ENCODE results near the gene TGFBR3. TPM values are rescaled to one million over a fixed set of nuclear protein-coding genes. Genes with fewer than 3 reads are reported as not detected.

The TGFBR3 gene
- total RNA-seq, 2 experiments from 2014 or later, result 4.5 to 4.9 TPM

DNA sequence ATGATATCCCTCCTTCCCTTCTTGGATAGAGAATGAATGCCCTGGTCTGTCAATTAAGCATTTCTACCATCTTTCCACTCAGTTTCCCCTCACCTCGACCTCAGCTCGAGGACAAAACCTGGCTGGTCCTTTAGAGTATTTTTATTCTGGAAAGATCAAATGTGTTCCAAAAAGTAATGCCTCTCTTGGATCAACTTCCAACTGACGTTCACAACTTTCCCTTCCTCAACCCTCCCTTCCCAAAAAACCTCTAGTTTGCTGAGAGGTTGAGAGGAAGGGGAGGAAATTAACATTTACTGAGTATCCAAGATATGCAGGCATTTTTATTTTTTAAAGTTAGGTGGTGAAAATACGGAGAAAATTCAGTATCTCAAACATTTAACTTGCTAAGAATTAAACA lies 182.9 kb downstream of the TGFBR3 start:
- ChIA-PET CTCF (no interaction called here), POLR2A (no interaction called here)
- no peak overlapping the region for H3K27ac Mint-ChIP-seq
- no peak overlapping the region for H3K4me3 Mint-ChIP-seq
- no peaks in the 10 kb centered on the region for H3K27me3 Mint-ChIP-seq
- peaks cover 13% of the 10 kb centered on the region for H3K4me1 Mint-ChIP-seq (ENCODE audit: low read depth)
- no peak for DNase-seq
- no peaks in the 10 kb centered on the region for H3K9me3 Mint-ChIP-seq
- intact Hi-C loops (cut with micrococcal nuclease), result no loop called here
- H3K36me3 Mint-ChIP-seq, result peaks cover 12% of the 10 kb centered on the region

DNA sequence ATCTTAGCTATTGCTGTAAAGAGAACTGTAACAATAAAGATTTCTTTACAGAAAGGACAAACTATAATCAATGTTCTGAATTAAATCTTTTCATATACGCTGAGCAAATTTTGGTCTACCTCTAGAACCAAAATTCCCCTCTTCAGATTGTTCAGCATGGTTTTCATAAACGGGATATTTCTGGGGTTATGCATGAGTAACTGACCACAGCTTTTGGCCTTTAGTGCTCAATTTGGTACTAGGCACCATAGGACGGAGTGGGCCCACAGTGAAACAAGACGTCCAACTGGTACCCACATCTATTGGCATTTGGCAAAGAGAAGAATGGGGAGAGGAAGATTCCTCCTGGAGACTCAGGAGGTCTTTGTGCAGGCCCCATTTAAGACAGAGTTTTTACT lies 184.5 kb downstream of the TGFBR3 start:
- H3K9me3 Mint-ChIP-seq, result no peaks in the 10 kb centered on the region
- peaks cover 28% of the 10 kb centered on the region for H3K4me1 Mint-ChIP-seq (ENCODE audit: low read depth)
- no peak overlapping the region for H3K27ac Mint-ChIP-seq
- CTCF ChIA-PET, result no interaction called here
- intact Hi-C loops (cut with micrococcal nuclease), result no loop called here
- no peak for DNase-seq
- no peaks in the 10 kb centered on the region for H3K27me3 Mint-ChIP-seq
- H3K36me3 Mint-ChIP-seq, result peaks cover 10% of the 10 kb centered on the region
- POLR2A ChIA-PET, result no interaction called here
- H3K4me3 Mint-ChIP-seq, result no peak overlapping the region

DNA sequence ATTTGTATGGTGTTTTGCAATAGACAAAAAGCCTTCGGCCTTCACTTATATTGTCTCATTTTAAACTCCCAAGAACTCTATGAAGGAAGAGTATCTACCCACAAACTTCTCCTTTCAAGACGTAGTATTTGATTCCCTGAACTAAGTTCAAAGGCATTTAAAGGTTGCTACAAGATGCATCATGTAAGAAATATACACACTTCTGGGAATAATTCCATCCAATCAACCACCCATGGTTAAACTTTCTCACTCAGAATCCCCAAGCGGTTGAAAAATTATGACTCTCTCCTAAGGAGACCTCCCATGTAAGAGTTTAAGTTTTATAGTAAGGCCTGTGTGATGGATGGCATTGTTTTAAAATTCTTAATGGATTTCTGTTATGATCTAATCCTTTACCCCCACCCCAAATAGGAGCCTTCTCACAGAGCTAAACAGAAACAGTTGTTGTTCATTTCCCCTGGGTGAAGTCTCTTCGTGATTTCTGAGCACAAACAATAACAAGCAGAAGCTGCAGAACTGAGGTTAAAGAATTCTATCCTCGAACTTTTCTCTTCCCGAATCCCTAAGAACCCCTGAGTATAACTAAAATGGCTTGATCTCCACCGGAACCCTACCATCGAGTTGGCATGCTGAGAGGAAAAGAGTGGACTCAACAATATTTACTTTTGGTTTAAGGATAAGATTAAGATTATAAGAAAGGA lies 185.0 kb downstream of the TGFBR3 start:
- no peak overlapping the region for H3K27ac Mint-ChIP-seq
- CTCF ChIA-PET, result no interaction called here
- H3K4me3 Mint-ChIP-seq, result no peak overlapping the region
- H3K27me3 Mint-ChIP-seq, result no peaks in the 10 kb centered on the region
- intact Hi-C loops (cut with micrococcal nuclease), result no loop called here
- DNase-seq, result no peak
- H3K4me1 Mint-ChIP-seq (ENCODE audit: low read depth), result peaks cover 31% of the 10 kb centered on the region
- H3K9me3 Mint-ChIP-seq, result no peaks in the 10 kb centered on the region
- H3K36me3 Mint-ChIP-seq, result peaks cover 13% of the 10 kb centered on the region
- POLR2A ChIA-PET, result no interaction called here

DNA sequence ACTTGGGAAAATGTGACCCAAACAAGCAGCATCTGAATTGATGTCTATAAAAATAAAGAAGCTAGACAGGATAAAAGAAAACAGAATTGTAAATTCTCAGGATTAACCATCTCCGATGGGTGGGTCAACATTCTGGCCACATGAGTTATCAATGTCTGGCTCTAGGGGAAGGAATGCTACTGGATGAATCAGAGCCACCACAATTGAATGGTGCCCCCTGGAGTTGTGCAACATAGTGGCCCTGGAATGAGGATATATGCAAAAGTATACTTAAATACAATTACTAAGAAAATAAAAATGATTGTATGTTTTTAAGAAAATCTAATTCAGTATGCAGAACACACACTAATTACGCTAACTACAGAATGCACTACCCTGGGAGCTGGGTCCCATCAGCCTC lies 185.6 kb downstream of the TGFBR3 start:
- H3K4me1 Mint-ChIP-seq (ENCODE audit: low read depth), result peaks cover 31% of the 10 kb centered on the region
- H3K27me3 Mint-ChIP-seq, result no peaks in the 10 kb centered on the region
- ChIA-PET CTCF (no interaction called here), POLR2A (no interaction called here)
- intact Hi-C loops (cut with micrococcal nuclease), result no loop called here
- H3K4me3 Mint-ChIP-seq, result no peak overlapping the region
- no peak overlapping the region for H3K27ac Mint-ChIP-seq
- H3K36me3 Mint-ChIP-seq, result peaks cover 16% of the 10 kb centered on the region
- DNase-seq, result no peak
- H3K9me3 Mint-ChIP-seq, result no peaks in the 10 kb centered on the region

DNA sequence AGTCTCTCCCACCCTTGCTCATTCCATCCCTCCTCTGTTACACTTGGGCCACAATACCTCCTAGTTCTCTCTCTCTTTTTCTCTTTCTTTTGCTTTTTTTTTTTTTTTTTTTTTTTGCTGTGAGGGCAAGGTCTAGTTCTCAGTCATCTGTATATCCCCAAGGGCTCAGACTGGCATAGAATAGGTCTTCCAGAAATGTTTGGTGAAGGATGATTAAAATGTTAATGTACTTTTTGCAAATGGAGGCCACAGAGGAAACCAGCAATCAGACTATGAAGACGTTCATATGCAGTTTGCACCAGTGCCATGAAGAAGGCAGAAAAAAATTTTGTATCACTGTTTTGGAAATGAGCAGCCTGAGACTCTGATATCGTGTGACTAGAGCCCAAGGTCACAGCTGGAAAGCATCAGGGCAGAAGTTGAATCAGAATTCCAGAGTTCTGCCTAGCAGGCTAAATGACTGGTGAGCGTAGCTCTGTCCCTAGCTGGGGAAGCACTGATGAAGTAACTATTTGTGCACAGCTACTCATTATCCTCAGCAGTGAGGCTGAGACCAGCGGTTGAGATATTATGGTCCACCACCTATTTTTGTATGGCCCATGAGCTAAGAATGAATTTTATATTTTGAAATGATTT lies 186.5 kb downstream of the TGFBR3 start:
- Mint-ChIP-seq H3K4me3 (no peak overlapping the region), H3K4me1 (ENCODE audit: low read depth) (peaks cover 31% of the 10 kb centered on the region), H3K36me3 (peaks cover 23% of the 10 kb centered on the region), H3K9me3 (no peaks in the 10 kb centered on the region), H3K27me3 (no peaks in the 10 kb centered on the region), H3K27ac (no peak overlapping the region)
- no peak for DNase-seq
- ChIA-PET POLR2A (no interaction called here), CTCF (no interaction called here)
- intact Hi-C loops (cut with micrococcal nuclease), result no loop called here

DNA sequence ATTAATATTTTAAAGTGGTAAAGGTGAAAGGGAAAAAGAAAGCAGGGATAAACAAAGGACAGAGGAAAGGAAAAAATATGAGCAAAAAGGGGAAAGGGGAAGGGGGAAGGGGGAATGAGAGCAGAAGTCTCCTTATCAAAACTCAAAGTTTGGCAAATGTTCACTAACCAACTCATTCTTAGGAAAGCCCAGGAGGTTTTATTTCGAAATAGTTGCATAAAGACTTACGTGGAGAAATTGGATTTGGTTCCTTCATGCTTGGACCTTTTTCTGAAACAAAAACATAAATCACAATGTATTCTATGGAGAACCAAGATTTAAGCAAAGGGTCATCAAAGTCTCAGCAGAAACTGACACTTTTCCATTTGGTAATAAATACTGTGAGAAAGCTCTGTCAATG lies 188.1 kb downstream of the TGFBR3 start:
- peaks cover 31% of the 10 kb centered on the region for H3K4me1 Mint-ChIP-seq (ENCODE audit: low read depth)
- peaks cover 26% of the 10 kb centered on the region for H3K36me3 Mint-ChIP-seq
- H3K27ac Mint-ChIP-seq, result peak overlapping the region; percentile 54
- CTCF ChIA-PET, result interaction anchor here (1.0 kb wide), 1 partner anchor 185 kb away, joined by 3 read pairs; no protein-coding TSS in a partner anchor
- H3K4me3 Mint-ChIP-seq, result peak overlapping the region; percentile 48
- intact Hi-C loops (cut with micrococcal nuclease), result loop anchor here (1.0 kb wide), 5 partner anchors 15 to 106 kb away; no protein-coding TSS in a partner anchor
- no peak for DNase-seq
- no peaks in the 10 kb centered on the region for H3K9me3 Mint-ChIP-seq
- no peaks in the 10 kb centered on the region for H3K27me3 Mint-ChIP-seq
- POLR2A ChIA-PET, result no interaction called here

DNA sequence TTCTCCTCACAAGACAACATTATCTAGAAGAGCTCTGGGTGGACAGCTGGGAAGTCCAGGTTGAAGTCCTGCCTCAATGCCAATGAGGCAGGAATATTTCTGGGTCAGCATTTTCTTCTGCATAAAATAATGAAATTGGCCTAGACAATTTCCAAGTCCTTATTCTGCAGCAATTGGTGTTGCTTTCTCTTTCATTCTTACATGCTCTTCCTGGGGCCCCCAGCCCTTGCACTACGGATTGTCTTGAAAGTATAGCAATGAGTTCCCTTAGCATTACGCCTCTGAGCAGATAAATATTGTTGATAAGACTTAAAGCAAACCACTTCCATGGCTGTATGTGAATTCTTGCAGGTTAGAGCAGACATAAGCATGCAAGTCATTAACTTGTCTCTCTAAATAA lies 188.5 kb downstream of the TGFBR3 start:
- CTCF ChIA-PET, result interaction anchor here (1.0 kb wide), 1 partner anchor 185 kb away, joined by 3 read pairs; no protein-coding TSS in a partner anchor
- intact Hi-C loops (cut with micrococcal nuclease), result loop anchor here (1.0 kb wide), 5 partner anchors 16 to 107 kb away; no protein-coding TSS in a partner anchor
- Mint-ChIP-seq H3K36me3 (peaks cover 26% of the 10 kb centered on the region), H3K9me3 (no peaks in the 10 kb centered on the region), H3K4me1 (ENCODE audit: low read depth) (peaks cover 31% of the 10 kb centered on the region), H3K27ac (peak overlapping the region; percentile 54), H3K27me3 (no peaks in the 10 kb centered on the region), H3K4me3 (peak overlapping the region; percentile 48)
- peak; percentile 77 for DNase-seq
- POLR2A ChIA-PET, result interaction anchor here (1.2 kb wide), 1 partner anchor 197 kb away, joined by 3 read pairs; no protein-coding TSS in a partner anchor

DNA sequence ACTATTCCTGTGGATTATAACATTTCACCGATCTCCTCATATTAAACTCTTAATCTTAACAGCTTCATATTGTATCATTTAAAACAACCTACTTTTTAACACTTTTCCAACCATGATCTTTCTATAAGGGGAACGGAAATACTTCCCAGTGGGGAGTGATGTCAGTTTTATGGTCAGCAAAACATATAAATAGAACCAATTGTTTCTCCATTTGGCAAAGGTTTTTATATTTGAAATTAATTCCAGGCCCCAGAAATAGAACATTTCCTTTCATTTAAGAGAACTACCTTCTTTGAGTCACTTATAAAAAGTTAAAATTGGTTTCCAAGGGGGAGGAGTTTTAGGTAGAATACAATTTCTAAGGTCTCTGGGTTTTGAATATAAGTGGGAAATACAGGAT lies 189.6 kb downstream of the TGFBR3 start:
- no peak overlapping the region for H3K4me3 Mint-ChIP-seq
- intact Hi-C loops (cut with micrococcal nuclease), result no loop called here
- POLR2A ChIA-PET, result interaction anchor here (1.2 kb wide), 1 partner anchor 196 kb away, joined by 3 read pairs; no protein-coding TSS in a partner anchor
- H3K9me3 Mint-ChIP-seq, result no peaks in the 10 kb centered on the region
- DNase-seq, result no peak
- H3K36me3 Mint-ChIP-seq, result peaks cover 25% of the 10 kb centered on the region
- CTCF ChIA-PET, result interaction anchor here (1.2 kb wide), 1 partner anchor 24 kb away, joined by 3 read pairs; no protein-coding TSS in a partner anchor
- no peaks in the 10 kb centered on the region for H3K27me3 Mint-ChIP-seq
- H3K4me1 Mint-ChIP-seq (ENCODE audit: low read depth), result peaks cover 31% of the 10 kb centered on the region
- H3K27ac Mint-ChIP-seq, result no peak overlapping the region

DNA sequence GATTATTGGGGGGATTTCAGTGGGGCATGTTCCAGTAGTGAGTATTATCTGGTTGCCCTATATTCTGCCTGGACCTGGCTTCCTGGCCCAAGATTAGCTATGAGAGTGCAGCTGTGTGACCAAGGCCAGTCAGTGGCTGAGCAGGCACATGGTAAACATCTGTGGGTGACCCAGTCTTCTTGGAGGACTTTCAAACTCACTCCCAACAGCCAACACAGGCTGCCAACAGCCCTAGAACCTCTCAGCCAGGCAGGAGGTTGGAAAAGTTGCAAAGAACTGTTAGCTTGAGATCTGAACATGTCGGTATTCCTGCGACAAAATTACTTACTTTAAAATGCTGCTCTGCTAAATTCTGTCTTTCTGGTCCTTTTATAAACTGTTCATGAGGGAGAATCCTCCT lies 192.4 kb downstream of the TGFBR3 start:
- intact Hi-C loops (cut with micrococcal nuclease), result no loop called here
- no peaks in the 10 kb centered on the region for H3K9me3 Mint-ChIP-seq
- CTCF ChIA-PET, result no interaction called here
- H3K27me3 Mint-ChIP-seq, result no peaks in the 10 kb centered on the region
- POLR2A ChIA-PET, result no interaction called here
- no peak overlapping the region for H3K4me3 Mint-ChIP-seq
- peaks cover 27% of the 10 kb centered on the region for H3K36me3 Mint-ChIP-seq
- no peak overlapping the region for H3K27ac Mint-ChIP-seq
- no peak for DNase-seq
- H3K4me1 Mint-ChIP-seq (ENCODE audit: low read depth), result peaks cover 24% of the 10 kb centered on the region

DNA sequence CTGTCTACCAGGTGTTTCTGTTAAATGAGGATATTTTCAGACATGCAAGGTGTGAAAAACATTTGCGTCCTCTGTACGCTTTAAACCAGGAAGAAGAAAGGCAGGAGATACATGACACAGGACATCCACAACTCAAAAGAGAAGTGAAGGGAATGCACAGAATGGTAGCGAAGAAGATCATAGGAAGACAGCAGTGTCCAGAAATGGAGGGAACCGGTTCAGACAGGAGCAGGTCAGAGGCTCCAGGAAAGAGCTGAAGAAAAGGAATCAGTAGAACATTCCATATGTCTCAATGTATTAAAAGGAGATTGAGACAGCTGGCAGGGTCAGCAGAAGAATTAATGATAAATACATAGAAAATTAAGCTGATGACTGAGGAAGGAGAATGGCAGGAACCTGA lies 194.4 kb downstream of the TGFBR3 start:
- H3K4me3 Mint-ChIP-seq, result no peak overlapping the region
- H3K9me3 Mint-ChIP-seq, result no peaks in the 10 kb centered on the region
- no peaks in the 10 kb centered on the region for H3K27me3 Mint-ChIP-seq
- H3K4me1 Mint-ChIP-seq (ENCODE audit: low read depth), result peaks cover 6% of the 10 kb centered on the region
- peaks cover 29% of the 10 kb centered on the region for H3K36me3 Mint-ChIP-seq
- no peak for DNase-seq
- H3K27ac Mint-ChIP-seq, result no peak overlapping the region
- CTCF ChIA-PET, result no interaction called here
- intact Hi-C loops (cut with micrococcal nuclease), result no loop called here
- POLR2A ChIA-PET, result no interaction called here

DNA sequence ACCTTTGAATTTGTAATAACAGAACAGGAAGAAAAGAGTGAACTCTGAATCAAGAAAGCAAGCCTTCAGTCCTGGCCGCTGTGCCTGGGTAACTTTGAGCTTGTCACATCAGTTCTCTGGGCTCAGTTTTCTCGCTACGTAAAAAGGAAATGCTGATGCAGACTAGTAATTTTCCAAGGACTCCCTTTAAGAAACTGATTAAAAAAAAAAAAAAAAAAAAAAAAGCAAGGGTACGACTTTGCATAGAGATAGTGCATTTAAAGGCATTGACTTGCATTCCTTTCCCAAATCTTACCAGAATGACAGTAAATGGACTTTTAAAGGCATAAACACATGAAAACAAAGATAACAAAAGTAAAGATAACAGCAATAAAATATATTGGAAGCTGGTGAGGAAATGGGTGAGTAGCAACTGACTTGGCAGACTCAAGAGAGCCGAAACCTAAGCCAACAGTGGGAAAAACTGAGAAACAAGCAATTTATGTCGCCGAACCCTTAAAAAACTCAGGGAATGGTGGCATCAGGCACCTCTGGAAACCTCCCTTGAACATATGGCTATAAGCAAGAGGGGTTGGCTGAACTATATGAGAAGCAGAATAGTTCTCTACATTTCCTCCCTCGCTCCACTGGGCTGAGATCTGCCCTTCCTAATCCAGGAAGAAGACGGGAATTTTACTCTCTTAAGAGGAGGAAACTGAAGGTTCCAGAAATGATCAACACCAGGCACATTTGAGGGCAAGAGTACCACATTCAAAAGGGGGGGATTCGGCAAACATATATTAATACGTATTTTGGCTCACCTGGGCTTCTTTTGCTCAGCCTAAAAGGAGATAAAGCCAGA lies 196.1 kb downstream of the TGFBR3 start:
- Mint-ChIP-seq H3K27ac (no peak overlapping the region), H3K36me3 (peaks cover 21% of the 10 kb centered on the region), H3K4me1 (ENCODE audit: low read depth) (peaks cover 13% of the 10 kb centered on the region), H3K27me3 (no peaks in the 10 kb centered on the region), H3K9me3 (no peaks in the 10 kb centered on the region), H3K4me3 (no peak overlapping the region)
- POLR2A ChIA-PET, result no interaction called here
- CTCF ChIA-PET, result interaction anchor here (0.6 to 0.7 kb wide), 2 partner anchors 187 to 188 kb away, joined by 3 read pairs; no protein-coding TSS in a partner anchor
- DNase-seq, result no peak
- intact Hi-C loops (cut with micrococcal nuclease), result no loop called here

DNA sequence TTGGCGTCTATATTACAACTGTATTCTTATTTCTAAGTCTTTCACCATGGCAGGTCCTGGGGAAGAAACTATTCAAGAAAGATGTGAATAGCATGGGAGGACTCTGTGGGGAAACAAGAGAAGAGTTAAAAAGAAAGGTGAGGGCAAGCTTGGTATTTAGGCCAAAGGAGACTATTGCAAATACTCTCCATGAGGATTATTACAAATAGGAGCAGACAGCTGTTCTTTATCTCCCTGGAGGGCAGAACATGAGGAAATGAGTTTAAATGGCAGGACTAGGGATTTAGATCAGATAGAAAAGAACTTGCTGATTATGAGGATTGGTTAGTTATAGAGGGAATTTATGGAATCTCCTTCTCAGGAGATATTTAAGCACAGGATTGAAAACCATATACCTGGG lies 198.5 kb downstream of the TGFBR3 start:
- ChIA-PET POLR2A (no interaction called here), CTCF (no interaction called here)
- intact Hi-C loops (cut with micrococcal nuclease), result no loop called here
- Mint-ChIP-seq H3K36me3 (peaks cover 16% of the 10 kb centered on the region), H3K4me3 (no peak overlapping the region), H3K27ac (no peak overlapping the region), H3K27me3 (no peaks in the 10 kb centered on the region), H3K9me3 (no peaks in the 10 kb centered on the region), H3K4me1 (ENCODE audit: low read depth) (peaks cover 22% of the 10 kb centered on the region)
- no peak for DNase-seq

Measured in activated CD4-positive, alpha-beta memory T cell treated with anti-CD3 and anti-CD28 coated beads for 36 hours (primary cell).